OCI-LY3 (cell line): Measurements from ENCODE around the gene VAV1.

Experiments used
- H2AFZ ChIP-seq: fragments of 200-600, 300-600 bp; shearing (Covaris generic); 2 replicates; pipeline ENCODE4 v1.6.0; 2014; ENCODE audit warnings: antibody characterized with exemption, low read depth, low read length
- H3K27ac ChIP-seq: fragments of 200-600, 300-600 bp; sonication (generic); 2 replicates; pipeline ENCODE4 v1.5.1; 2014; ENCODE audit warnings: mild to moderate bottlenecking, low read length, moderate library complexity, mixed read lengths
- H3K27me3 ChIP-seq: fragments of 200-600, 300-600 bp; sonication (generic); 2 replicates; pipeline ENCODE4 v1.6.1; 2014; ENCODE audit warnings: low read depth, low read length, mixed read lengths
- H3K36me3 ChIP-seq: fragments of 200-600, 300-600 bp; sonication (generic); replicated peaks from 2 replicates; pipeline ENCODE3; 2014; ENCODE audit warnings: low read depth, low read length, mixed read lengths
- H3K4me1 ChIP-seq: fragments of 300-600, 200-600 bp; sonication (generic); 2 replicates; pipeline ENCODE4 v1.6.1; 2014; ENCODE audit warnings: low read length, mixed read lengths
- H3K4me2 ChIP-seq: fragments of 200-600, 300-600 bp; sonication (generic); 2 replicates; pipeline ENCODE4 v1.6.1; 2014; ENCODE audit warnings: low read length, mixed read lengths
- H3K4me3 ChIP-seq: fragments of 300-600, 200-600 bp; sonication (generic); 2 replicates; pipeline ENCODE4 v1.5.1; 2014; ENCODE audit warnings: antibody characterized with exemption, mild to moderate bottlenecking, low read length, moderate library complexity
- H3K79me2 ChIP-seq: fragments of 300-600, 200-600 bp; shearing (Covaris generic); 2 replicates; pipeline ENCODE4 v1.6.1; 2014; ENCODE audit warnings: mild to moderate bottlenecking, low read length, mixed read lengths
- H3K9ac ChIP-seq: fragments of 300-600, 200-600 bp; shearing (Covaris generic); 2 replicates; pipeline ENCODE4 v1.6.0; 2014; ENCODE audit warnings: mild to moderate bottlenecking, low read length, moderate library complexity
- H3K9me3 ChIP-seq: fragments of 200-600, 300-600 bp; shearing (Covaris generic); 2 replicates; pipeline ENCODE4 v1.6.1; 2014; ENCODE audit warnings: low read length, mixed read lengths; ENCODE audit not compliant: insufficient read depth
- H4K20me1 ChIP-seq: fragments of 200-600, 300-600 bp; sonication (generic); 2 replicates; pipeline ENCODE4 v1.6.1; 2016; ENCODE audit warnings: low read length, mixed read lengths; ENCODE audit not compliant: insufficient read depth
- CTCF ChIP-seq: fragments of 200-600, 300-600 bp; sonication (generic); IDR thresholded peaks from 2 replicates; pipeline ENCODE4 v1.5.1; 2014; ENCODE audit warnings: antibody characterized with exemption, low read length, low read depth
- EZH2phosphoT487 ChIP-seq: fragments of 200-600 bp; shearing (Covaris generic); IDR thresholded peaks from 2 replicates; pipeline ENCODE4 v1.6.1; 2018; ENCODE audit warnings: antibody characterized with exemption, mixed run types, low read depth

VAV1 gene

GRCh38 chr19:6873708-6874431 is 101.4 kb downstream of the VAV1 start:
- Histone ChIP-seq H3K27ac (no peak overlapping the region), H3K9me3 (0 out of 2 replicates have a peak, but pooled peaks cover 3% of the 10 kb centered on the region), H3K27me3 (peaks cover 9% of the 10 kb centered on the region; the same call in 1 of the 2 replicates), H3K9ac (no peak overlapping the region), H3K36me3 (no peaks in the 10 kb centered on the region), H2AFZ (no peak overlapping the region), H4K20me1 (no peaks in the 10 kb centered on the region), H3K4me2 (no peak overlapping the region), H3K4me3 (no peak overlapping the region), H3K4me1 (no peaks in the 10 kb centered on the region), H3K79me2 (no peaks in the 10 kb centered on the region)
- no peak for TF ChIP-seq EZH2phosphoT487
- TF ChIP-seq CTCF, result no peak

GRCh38 chr19:6875218-6875617 is 102.7 kb downstream of the VAV1 start:
- H3K27ac ChIP-seq, result no peak overlapping the region
- H3K27me3 ChIP-seq, result peaks cover 19% of the 10 kb centered on the region
- H3K36me3 ChIP-seq, result no peaks in the 10 kb centered on the region
- no peak overlapping the region for H3K9ac ChIP-seq
- no peak overlapping the region for H3K4me3 ChIP-seq
- no peaks in the 10 kb centered on the region for H4K20me1 ChIP-seq
- 0 out of 2 replicates have a peak, but pooled peaks cover 3% of the 10 kb centered on the region for H3K9me3 ChIP-seq
- H2AFZ ChIP-seq, result no peak overlapping the region
- H3K79me2 ChIP-seq, result no peaks in the 10 kb centered on the region
- TF ChIP-seq CTCF (no peak), EZH2phosphoT487 (no peak)
- no peak overlapping the region for H3K4me2 ChIP-seq
- no peaks in the 10 kb centered on the region for H3K4me1 ChIP-seq

- H3K27ac ChIP-seq, result no peak overlapping the region
- no peaks in the 10 kb centered on the region for H3K79me2 ChIP-seq
- 0 out of 2 replicates have a peak, but pooled peaks cover 3% of the 10 kb centered on the region for H3K9me3 ChIP-seq
These were observed 104.2 kb downstream of the VAV1 start for GRCh38 chr19:6876748-6877147.

GRCh38 chr19:6877766-6878165 is 105.3 kb downstream of the VAV1 start:
- TF ChIP-seq EZH2phosphoT487 (no peak), CTCF (no peak)
- Histone ChIP-seq H3K9ac (no peak overlapping the region), H3K27me3 (peaks cover 25% of the 10 kb centered on the region), H3K36me3 (no peaks in the 10 kb centered on the region), H3K79me2 (no peaks in the 10 kb centered on the region), H3K9me3 (0 out of 2 replicates have a peak, but pooled peaks cover 3% of the 10 kb centered on the region), H3K4me2 (no peak overlapping the region), H3K4me3 (no peak overlapping the region), H3K4me1 (no peaks in the 10 kb centered on the region), H3K27ac (no peak overlapping the region), H2AFZ (no peak overlapping the region), H4K20me1 (no peaks in the 10 kb centered on the region)

More at GRCh38 chr19:6876748-6877147, 104.2 kb downstream of the VAV1 start:
- no peak overlapping the region for H3K9ac ChIP-seq
- no peaks in the 10 kb centered on the region for H3K36me3 ChIP-seq
- no peaks in the 10 kb centered on the region for H4K20me1 ChIP-seq
- H3K4me2 ChIP-seq, result no peak overlapping the region
- H3K4me3 ChIP-seq, result no peak overlapping the region
- TF ChIP-seq EZH2phosphoT487, result no peak
- H3K4me1 ChIP-seq, result no peaks in the 10 kb centered on the region
- no peak overlapping the region for H2AFZ ChIP-seq
- H3K27me3 ChIP-seq, result peaks cover 19% of the 10 kb centered on the region
